ENCODE data around the gene SPATA18. TPM values are rescaled to one million over a fixed set of nuclear protein-coding genes. Genes with fewer than 3 reads are reported as not detected.

Gene SPATA18
- polyA plus RNA-seq, 1 donor from 2014 or later: 0.09 TPM

DNA sequence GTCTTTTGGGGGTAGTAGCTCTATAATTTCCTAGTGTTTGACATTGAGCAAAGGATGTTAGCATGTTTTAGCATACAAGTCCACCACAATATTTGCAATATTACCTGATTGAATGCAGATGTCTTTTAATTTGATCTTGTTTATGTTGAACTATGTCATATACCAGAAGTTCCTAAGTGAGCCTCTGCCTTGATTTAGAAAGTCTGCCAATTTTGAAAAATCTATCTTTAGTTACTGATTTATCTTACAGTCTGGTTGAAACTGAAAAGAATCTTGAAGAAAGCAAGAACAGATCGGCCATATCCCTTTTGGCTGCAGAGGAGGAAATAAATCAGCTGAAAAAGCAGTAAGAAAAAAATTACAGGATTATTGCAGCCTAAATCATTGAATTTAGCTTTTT is 18.5 kb downstream of the SPATA18 start:
- Histone ChIP-seq H3K27me3 (ENCODE audit: insufficient read depth, low read depth, low read length) (no peaks in the 10 kb centered on the region), H4K20me1 (ENCODE audit: insufficient read depth) (no peaks in the 10 kb centered on the region), H3K4me3 (ENCODE audit: low read length) (no peak overlapping the region), H3K9ac (ENCODE audit: low read length) (no peak overlapping the region), H3K79me2 (replicated peaks; ENCODE audit: insufficient read depth, low read length) (no peaks in the 10 kb centered on the region), H2AFZ (ENCODE audit: low read depth, low read length) (no peak overlapping the region), H3K9me3 (ENCODE audit: low read length) (no peaks in the 10 kb centered on the region), H3F3A (ENCODE audit: insufficient read depth, low read length, poor library complexity, severe bottlenecking) (no peaks in the 10 kb centered on the region), H3K36me3 (ENCODE audit: insufficient read depth, low read length) (no peaks in the 10 kb centered on the region), H3K27ac (ENCODE audit: low read length) (no peak overlapping the region), H3K4me2 (ENCODE audit: low read length) (no peak overlapping the region), H3K9me2 (ENCODE audit: insufficient read depth, low read length) (no peaks in the 10 kb centered on the region)
- TF ChIP-seq RAD21 (conservative IDR thresholded peaks at IDR 0.05): no peak
- no peak for TF ChIP-seq EP300 (conservative IDR thresholded peaks at IDR 0.05; ENCODE audit: poor library complexity, severe bottlenecking)
- TF ChIP-seq POLR2AphosphoS5 (IDR thresholded peaks at IDR 0.05): no peak
- TF ChIP-seq, protein P1, sequence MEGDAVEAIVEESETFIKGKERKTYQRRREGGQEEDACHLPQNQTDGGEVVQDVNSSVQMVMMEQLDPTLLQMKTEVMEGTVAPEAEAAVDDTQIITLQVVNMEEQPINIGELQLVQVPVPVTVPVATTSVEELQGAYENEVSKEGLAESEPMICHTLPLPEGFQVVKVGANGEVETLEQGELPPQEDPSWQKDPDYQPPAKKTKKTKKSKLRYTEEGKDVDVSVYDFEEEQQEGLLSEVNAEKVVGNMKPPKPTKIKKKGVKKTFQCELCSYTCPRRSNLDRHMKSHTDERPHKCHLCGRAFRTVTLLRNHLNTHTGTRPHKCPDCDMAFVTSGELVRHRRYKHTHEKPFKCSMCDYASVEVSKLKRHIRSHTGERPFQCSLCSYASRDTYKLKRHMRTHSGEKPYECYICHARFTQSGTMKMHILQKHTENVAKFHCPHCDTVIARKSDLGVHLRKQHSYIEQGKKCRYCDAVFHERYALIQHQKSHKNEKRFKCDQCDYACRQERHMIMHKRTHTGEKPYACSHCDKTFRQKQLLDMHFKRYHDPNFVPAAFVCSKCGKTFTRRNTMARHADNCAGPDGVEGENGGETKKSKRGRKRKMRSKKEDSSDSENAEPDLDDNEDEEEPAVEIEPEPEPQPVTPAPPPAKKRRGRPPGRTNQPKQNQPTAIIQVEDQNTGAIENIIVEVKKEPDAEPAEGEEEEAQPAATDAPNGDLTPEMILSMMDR (IDR thresholded peaks at IDR 0.05; ENCODE audit: poor library complexity, severe bottlenecking): no peak
- TF ChIP-seq TAF1 (IDR thresholded peaks at IDR 0.05; ENCODE audit: low read depth): no peak
- TF ChIP-seq MXI1 (conservative IDR thresholded peaks at IDR 0.05; ENCODE audit: poor library complexity, severe bottlenecking): no peak
- TF ChIP-seq, protein P2, sequence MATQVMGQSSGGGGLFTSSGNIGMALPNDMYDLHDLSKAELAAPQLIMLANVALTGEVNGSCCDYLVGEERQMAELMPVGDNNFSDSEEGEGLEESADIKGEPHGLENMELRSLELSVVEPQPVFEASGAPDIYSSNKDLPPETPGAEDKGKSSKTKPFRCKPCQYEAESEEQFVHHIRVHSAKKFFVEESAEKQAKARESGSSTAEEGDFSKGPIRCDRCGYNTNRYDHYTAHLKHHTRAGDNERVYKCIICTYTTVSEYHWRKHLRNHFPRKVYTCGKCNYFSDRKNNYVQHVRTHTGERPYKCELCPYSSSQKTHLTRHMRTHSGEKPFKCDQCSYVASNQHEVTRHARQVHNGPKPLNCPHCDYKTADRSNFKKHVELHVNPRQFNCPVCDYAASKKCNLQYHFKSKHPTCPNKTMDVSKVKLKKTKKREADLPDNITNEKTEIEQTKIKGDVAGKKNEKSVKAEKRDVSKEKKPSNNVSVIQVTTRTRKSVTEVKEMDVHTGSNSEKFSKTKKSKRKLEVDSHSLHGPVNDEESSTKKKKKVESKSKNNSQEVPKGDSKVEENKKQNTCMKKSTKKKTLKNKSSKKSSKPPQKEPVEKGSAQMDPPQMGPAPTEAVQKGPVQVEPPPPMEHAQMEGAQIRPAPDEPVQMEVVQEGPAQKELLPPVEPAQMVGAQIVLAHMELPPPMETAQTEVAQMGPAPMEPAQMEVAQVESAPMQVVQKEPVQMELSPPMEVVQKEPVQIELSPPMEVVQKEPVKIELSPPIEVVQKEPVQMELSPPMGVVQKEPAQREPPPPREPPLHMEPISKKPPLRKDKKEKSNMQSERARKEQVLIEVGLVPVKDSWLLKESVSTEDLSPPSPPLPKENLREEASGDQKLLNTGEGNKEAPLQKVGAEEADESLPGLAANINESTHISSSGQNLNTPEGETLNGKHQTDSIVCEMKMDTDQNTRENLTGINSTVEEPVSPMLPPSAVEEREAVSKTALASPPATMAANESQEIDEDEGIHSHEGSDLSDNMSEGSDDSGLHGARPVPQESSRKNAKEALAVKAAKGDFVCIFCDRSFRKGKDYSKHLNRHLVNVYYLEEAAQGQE (IDR thresholded peaks at IDR 0.05; ENCODE audit: borderline replicate concordance): no peak
- TF ChIP-seq EZH2 (IDR thresholded peaks at IDR 0.05; ENCODE audit: borderline replicate concordance, insufficient read depth, low read length, poor library complexity, severe bottlenecking): no peak
- TF ChIP-seq SMC3 (conservative IDR thresholded peaks at IDR 0.05; ENCODE audit: poor library complexity): no peak

DNA sequence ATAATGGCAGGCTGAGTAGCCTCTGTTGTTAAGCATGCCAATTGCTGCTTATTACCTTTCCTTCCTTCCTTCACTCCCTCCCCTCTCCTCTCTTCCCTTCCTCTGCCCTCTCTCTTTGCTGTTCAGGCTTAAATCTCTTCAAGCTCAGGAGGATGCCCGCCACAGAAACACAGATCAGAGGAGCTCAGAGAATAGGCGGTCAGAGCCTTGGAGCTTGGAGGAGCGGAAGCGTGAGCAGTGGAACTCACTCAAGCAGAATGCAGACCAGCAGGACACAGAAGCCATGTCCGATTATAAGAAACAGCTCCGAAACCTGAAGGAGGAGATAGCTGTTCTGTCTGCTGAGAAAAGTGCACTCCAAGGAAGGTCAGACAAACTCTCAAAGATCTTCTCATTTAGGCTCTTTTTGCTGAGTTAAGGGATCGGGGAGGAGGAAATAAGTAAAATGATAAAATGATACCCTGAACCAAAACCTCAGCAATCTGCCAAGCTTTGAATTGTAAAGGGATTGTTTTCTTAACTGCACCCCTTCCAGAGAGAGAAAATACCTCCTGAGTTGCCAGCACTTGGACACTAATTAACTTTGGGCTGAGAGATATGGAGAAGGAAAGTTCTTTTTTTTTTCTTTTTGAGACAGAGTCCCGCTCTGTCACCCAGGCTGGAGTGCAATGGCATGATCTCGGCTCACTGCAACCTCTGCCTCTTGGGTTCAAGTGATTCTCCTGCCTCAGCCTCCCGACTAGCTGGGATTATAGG is 20.9 kb downstream of the SPATA18 start:
- Histone ChIP-seq H3K27ac (ENCODE audit: low read length) (no peak overlapping the region), H3K36me3 (ENCODE audit: insufficient read depth, low read length) (no peaks in the 10 kb centered on the region), H4K20me1 (ENCODE audit: insufficient read depth) (no peaks in the 10 kb centered on the region), H3K4me3 (ENCODE audit: low read length) (no peak overlapping the region), H3K9ac (ENCODE audit: low read length) (no peak overlapping the region), H3K4me2 (ENCODE audit: low read length) (no peak overlapping the region), H3F3A (ENCODE audit: insufficient read depth, low read length, poor library complexity, severe bottlenecking) (no peaks in the 10 kb centered on the region), H3K27me3 (ENCODE audit: insufficient read depth, low read depth, low read length) (peaks cover 3% of the 10 kb centered on the region), H3K79me2 (replicated peaks; ENCODE audit: insufficient read depth, low read length) (no peaks in the 10 kb centered on the region), H3K9me2 (ENCODE audit: insufficient read depth, low read length) (no peaks in the 10 kb centered on the region), H3K9me3 (ENCODE audit: low read length) (no peaks in the 10 kb centered on the region), H2AFZ (ENCODE audit: low read depth, low read length) (no peak overlapping the region)
- TF ChIP-seq TAF1 (IDR thresholded peaks at IDR 0.05; ENCODE audit: low read depth) (no peak), SMC3 (conservative IDR thresholded peaks at IDR 0.05; ENCODE audit: poor library complexity) (no peak), MXI1 (conservative IDR thresholded peaks at IDR 0.05; ENCODE audit: poor library complexity, severe bottlenecking) (no peak), RAD21 (conservative IDR thresholded peaks at IDR 0.05) (no peak), EP300 (conservative IDR thresholded peaks at IDR 0.05; ENCODE audit: poor library complexity, severe bottlenecking) (no peak), POLR2AphosphoS5 (IDR thresholded peaks at IDR 0.05) (no peak), EZH2 (IDR thresholded peaks at IDR 0.05; ENCODE audit: borderline replicate concordance, insufficient read depth, low read length, poor library complexity, severe bottlenecking) (no peak)
- TF ChIP-seq, protein P2 (IDR thresholded peaks at IDR 0.05; ENCODE audit: borderline replicate concordance): no peak
- TF ChIP-seq, protein P1 (IDR thresholded peaks at IDR 0.05; ENCODE audit: poor library complexity, severe bottlenecking): no peak

Data from neural cell (in vitro differentiated cells).